ENCODE results near the gene NPAS3.

NPAS3 gene

DNA sequence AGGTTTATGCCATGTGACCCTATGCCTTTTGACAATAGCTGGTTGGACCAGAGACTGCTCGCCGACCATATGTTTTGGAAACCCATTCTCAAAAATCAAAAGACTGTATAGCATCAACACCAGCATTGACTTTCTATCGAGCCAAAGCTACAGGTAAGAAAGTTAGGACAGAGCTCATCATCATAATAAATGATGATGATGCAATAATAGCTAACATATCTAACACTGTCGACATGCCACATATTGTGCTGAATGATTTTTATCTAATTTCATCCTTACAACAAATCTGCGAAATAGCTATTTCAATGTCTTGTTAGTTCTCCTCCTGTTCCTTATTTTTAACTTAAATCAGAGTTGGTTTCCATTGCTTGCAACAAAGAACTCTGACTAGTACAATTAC is 909.3 kb downstream of the NPAS3 start:
- Histone ChIP-seq H3K27me3 (replicated peaks; ENCODE audit: insufficient read depth, low read length) (no peaks in the 10 kb centered on the region), H3K4me3 (ENCODE audit: low read length) (no peak overlapping the region), H3K9ac (ENCODE audit: low read length) (no peak overlapping the region), H3K4me1 (ENCODE audit: low read length) (no peaks in the 10 kb centered on the region), H3F3A (ENCODE audit: insufficient read depth, low read length) (no peaks in the 10 kb centered on the region), H4K20me1 (ENCODE audit: insufficient read depth, low read length) (no peaks in the 10 kb centered on the region), H3K9me2 (replicated peaks; ENCODE audit: insufficient read depth, low read length) (no peaks in the 10 kb centered on the region), H2AFZ (ENCODE audit: low read length) (no peak overlapping the region), H3K36me3 (replicated peaks; ENCODE audit: insufficient read depth, low read length) (no peaks in the 10 kb centered on the region), H3K79me2 (ENCODE audit: low read length) (no peaks in the 10 kb centered on the region), H3K9me3 (replicated peaks; ENCODE audit: insufficient read depth, low read length) (no peaks in the 10 kb centered on the region), H3K27ac (ENCODE audit: low read length) (no peak overlapping the region), H3K4me2 (ENCODE audit: low read depth, low read length) (no peak overlapping the region)
- DNase-seq: no peak
- TF ChIP-seq, protein P1, sequence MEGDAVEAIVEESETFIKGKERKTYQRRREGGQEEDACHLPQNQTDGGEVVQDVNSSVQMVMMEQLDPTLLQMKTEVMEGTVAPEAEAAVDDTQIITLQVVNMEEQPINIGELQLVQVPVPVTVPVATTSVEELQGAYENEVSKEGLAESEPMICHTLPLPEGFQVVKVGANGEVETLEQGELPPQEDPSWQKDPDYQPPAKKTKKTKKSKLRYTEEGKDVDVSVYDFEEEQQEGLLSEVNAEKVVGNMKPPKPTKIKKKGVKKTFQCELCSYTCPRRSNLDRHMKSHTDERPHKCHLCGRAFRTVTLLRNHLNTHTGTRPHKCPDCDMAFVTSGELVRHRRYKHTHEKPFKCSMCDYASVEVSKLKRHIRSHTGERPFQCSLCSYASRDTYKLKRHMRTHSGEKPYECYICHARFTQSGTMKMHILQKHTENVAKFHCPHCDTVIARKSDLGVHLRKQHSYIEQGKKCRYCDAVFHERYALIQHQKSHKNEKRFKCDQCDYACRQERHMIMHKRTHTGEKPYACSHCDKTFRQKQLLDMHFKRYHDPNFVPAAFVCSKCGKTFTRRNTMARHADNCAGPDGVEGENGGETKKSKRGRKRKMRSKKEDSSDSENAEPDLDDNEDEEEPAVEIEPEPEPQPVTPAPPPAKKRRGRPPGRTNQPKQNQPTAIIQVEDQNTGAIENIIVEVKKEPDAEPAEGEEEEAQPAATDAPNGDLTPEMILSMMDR (IDR thresholded peaks at IDR 0.05; ENCODE audit: low read length): no peak
- TF ChIP-seq EZH2phosphoT487 (IDR thresholded peaks at IDR 0.05; ENCODE audit: low read length) (no peak), EZH2 (optimal IDR thresholded peaks at IDR 0.05; ENCODE audit: low read depth, low read length) (no peak)

DNA sequence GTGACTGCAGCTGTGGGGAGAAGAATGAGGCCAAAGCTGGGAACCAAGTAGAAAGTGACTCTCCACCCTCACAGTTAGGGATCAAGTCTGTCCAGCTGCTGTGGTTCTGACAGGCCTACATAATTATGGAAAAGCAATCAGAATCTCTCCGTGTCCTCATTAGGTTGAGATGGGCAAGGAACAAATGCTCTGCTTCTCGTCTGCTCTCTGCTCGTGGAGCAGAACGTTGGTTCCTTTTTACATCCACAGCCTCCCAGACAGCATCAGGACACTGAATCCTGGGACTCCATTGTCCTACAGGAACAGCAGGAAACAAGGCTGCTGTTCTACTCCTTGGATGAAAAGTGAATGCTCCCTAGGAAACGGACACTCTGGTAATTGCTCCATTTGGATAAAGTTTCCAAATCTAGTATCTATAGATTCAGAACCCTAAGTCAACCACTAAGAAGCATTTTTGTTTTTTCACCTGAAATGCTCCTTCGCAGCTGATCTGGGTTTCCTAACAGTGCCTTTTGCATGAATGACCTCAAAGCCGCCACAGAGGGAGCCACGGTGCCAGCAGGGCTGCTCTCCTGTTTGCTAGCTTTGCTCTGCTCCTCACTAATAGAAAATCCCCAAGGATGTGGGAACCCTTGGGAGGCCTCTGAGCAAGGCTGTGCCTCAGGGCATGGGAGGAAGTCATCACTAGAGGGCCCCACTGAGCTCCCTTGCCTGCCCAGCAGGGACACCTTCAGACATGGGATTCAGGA is 910.2 kb downstream of the NPAS3 start:
- no peaks in the 10 kb centered on the region for H3K79me2 ChIP-seq (ENCODE audit: low read length)
- H3K27me3 ChIP-seq (replicated peaks; ENCODE audit: insufficient read depth, low read length): no peaks in the 10 kb centered on the region
- H3K4me1 ChIP-seq (ENCODE audit: low read length): no peaks in the 10 kb centered on the region
- no peak overlapping the region for H3K4me2 ChIP-seq (ENCODE audit: low read depth, low read length)
- H3F3A ChIP-seq (ENCODE audit: insufficient read depth, low read length): no peaks in the 10 kb centered on the region
- no peaks in the 10 kb centered on the region for H4K20me1 ChIP-seq (ENCODE audit: insufficient read depth, low read length)
- H2AFZ ChIP-seq (ENCODE audit: low read length): no peak overlapping the region
- no peak for DNase-seq
- no peaks in the 10 kb centered on the region for H3K36me3 ChIP-seq (replicated peaks; ENCODE audit: insufficient read depth, low read length)
- H3K9me2 ChIP-seq (replicated peaks; ENCODE audit: insufficient read depth, low read length): no peaks in the 10 kb centered on the region
- TF ChIP-seq, protein P1 (IDR thresholded peaks at IDR 0.05; ENCODE audit: low read length): peak; percentile 22
- TF ChIP-seq EZH2 (optimal IDR thresholded peaks at IDR 0.05; ENCODE audit: low read depth, low read length): no peak
- TF ChIP-seq EZH2phosphoT487 (IDR thresholded peaks at IDR 0.05; ENCODE audit: low read length): no peak
- no peak overlapping the region for H3K27ac ChIP-seq (ENCODE audit: low read length)
- H3K9ac ChIP-seq (ENCODE audit: low read length): no peak overlapping the region
- H3K4me3 ChIP-seq (ENCODE audit: low read length): no peak overlapping the region
- no peaks in the 10 kb centered on the region for H3K9me3 ChIP-seq (replicated peaks; ENCODE audit: insufficient read depth, low read length)

DNA sequence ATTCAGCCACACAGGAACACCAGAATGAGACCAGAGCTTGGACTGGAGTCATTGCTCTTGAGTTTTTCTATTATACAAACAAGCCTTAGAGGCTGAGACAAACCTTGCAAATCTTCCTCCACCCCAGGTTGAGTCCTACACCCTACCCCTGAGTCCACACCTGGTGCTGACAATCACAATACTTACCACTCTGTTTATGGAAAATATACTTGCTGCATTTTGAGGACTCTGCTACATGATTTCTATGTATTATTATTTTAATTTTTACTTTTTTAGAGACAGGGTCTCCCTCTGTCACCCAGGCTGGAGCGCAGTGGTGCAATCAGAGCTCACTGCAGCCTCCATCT is 910.7 kb downstream of the NPAS3 start:
- no peak overlapping the region for H3K27ac ChIP-seq (ENCODE audit: low read length)
- no peaks in the 10 kb centered on the region for H3F3A ChIP-seq (ENCODE audit: insufficient read depth, low read length)
- DNase-seq: no peak
- no peaks in the 10 kb centered on the region for H3K9me2 ChIP-seq (replicated peaks; ENCODE audit: insufficient read depth, low read length)
- H3K4me3 ChIP-seq (ENCODE audit: low read length): no peak overlapping the region
- no peak for TF ChIP-seq EZH2phosphoT487 (IDR thresholded peaks at IDR 0.05; ENCODE audit: low read length)
- TF ChIP-seq, protein P1 (IDR thresholded peaks at IDR 0.05; ENCODE audit: low read length): no peak
- TF ChIP-seq EZH2 (optimal IDR thresholded peaks at IDR 0.05; ENCODE audit: low read depth, low read length): no peak
- H4K20me1 ChIP-seq (ENCODE audit: insufficient read depth, low read length): no peaks in the 10 kb centered on the region
- no peaks in the 10 kb centered on the region for H3K4me1 ChIP-seq (ENCODE audit: low read length)
- H3K79me2 ChIP-seq (ENCODE audit: low read length): no peaks in the 10 kb centered on the region
- H3K9me3 ChIP-seq (replicated peaks; ENCODE audit: insufficient read depth, low read length): no peaks in the 10 kb centered on the region
- H3K36me3 ChIP-seq (replicated peaks; ENCODE audit: insufficient read depth, low read length): no peaks in the 10 kb centered on the region
- H2AFZ ChIP-seq (ENCODE audit: low read length): no peak overlapping the region
- H3K4me2 ChIP-seq (ENCODE audit: low read depth, low read length): no peak overlapping the region
- no peak overlapping the region for H3K9ac ChIP-seq (ENCODE audit: low read length)
- H3K27me3 ChIP-seq (replicated peaks; ENCODE audit: insufficient read depth, low read length): no peaks in the 10 kb centered on the region
